HepG2 (cell line): ENCODE measurements around the gene FAM120B. TPM values are rescaled to one million over a fixed set of nuclear protein-coding genes. Genes with fewer than 3 reads are reported as not detected.

ENCODE experiments used
- ARID2 ChIP-seq: sonication (generic); formaldehyde crosslinking; IDR thresholded peaks from 2 replicates; pipeline ENCODE4 v1.8.1; 2022; ENCODE audit warnings: mild to moderate bottlenecking, missing genetic modification reagents, borderline replicate concordance
- FOXA1 ChIP-seq, 2 experiments: fragments of 450-650 bp in 1 of 2; sonication (generic) in 1 of 2; formaldehyde crosslinking in 1 of 2; IDR thresholded peaks; 2 replicates each; pipeline versions ENCODE4 v1.4.0 to v1.6.1; 2016 to 2020; ENCODE audit warnings: missing genetic modification reagents in 1 of 2
- HMG20A ChIP-seq: IDR thresholded peaks from 2 replicates; pipeline ENCODE4 v1.6.1; 2016; ENCODE audit warnings: borderline replicate concordance
- HOXA7 ChIP-seq: sonication (generic); formaldehyde crosslinking; IDR thresholded peaks from 2 replicates; pipeline ENCODE4 v1.8.1; 2022; ENCODE audit warnings: mild to moderate bottlenecking, missing genetic modification reagents, moderate library complexity
- KIAA2018 ChIP-seq: sonication (generic); formaldehyde crosslinking; IDR thresholded peaks from 2 replicates; pipeline ENCODE4 v1.5.0; 2020; ENCODE audit warnings: mild to moderate bottlenecking, missing genetic modification reagents, borderline replicate concordance
- MATR3 ChIP-seq: sonication (generic); formaldehyde crosslinking; IDR thresholded peaks from 2 replicates; pipeline ENCODE4 v1.4.0; 2020; ENCODE audit warnings: missing genetic modification reagents
- MLX ChIP-seq: IDR thresholded peaks from 2 replicates; pipeline ENCODE4 v1.6.1; 2016
- NR2F6 ChIP-seq, 2 experiments: IDR thresholded peaks; 2 replicates each; pipeline ENCODE4 v1.6.1; 2016; ENCODE audit warnings: antibody characterized with exemption in 1 of 2, mild to moderate bottlenecking in 1 of 2
- RBAK ChIP-seq: sonication (generic); formaldehyde crosslinking; IDR thresholded peaks from 2 replicates; pipeline ENCODE4 v1.5.1; 2020; ENCODE audit warnings: mild to moderate bottlenecking, missing genetic modification reagents
- TCF7 ChIP-seq: sonication (generic); IDR thresholded peaks from 2 replicates; pipeline ENCODE4 v1.6.1; 2016; ENCODE audit warnings: antibody characterized with exemption, low read depth
- ZBTB38 ChIP-seq: sonication (generic); formaldehyde crosslinking; IDR thresholded peaks from 2 replicates; pipeline ENCODE4 v1.5.1; 2020; ENCODE audit warnings: mild to moderate bottlenecking, missing genetic modification reagents
- ZNF232 ChIP-seq: sonication (generic); formaldehyde crosslinking; IDR thresholded peaks from 2 replicates; pipeline ENCODE4 v1.4.0; 2020; ENCODE audit warnings: missing genetic modification reagents, borderline replicate concordance
- ZNF337 ChIP-seq: sonication (generic); formaldehyde crosslinking; IDR thresholded peaks from 2 replicates; pipeline ENCODE4 v1.5.1; 2020; ENCODE audit warnings: missing genetic modification reagents, low read depth, mild to moderate bottlenecking, borderline replicate concordance
- ZNF780A ChIP-seq: sonication (generic); formaldehyde crosslinking; IDR thresholded peaks from 2 replicates; pipeline ENCODE4 v1.8.0; 2022; ENCODE audit warnings: mild to moderate bottlenecking, missing genetic modification reagents, moderate library complexity
- polyA plus RNA-seq, 8 experiments: library from polyadenylated mRNA; depleted of rRNA in 3 of 8; stranded (reverse) in 7 of 8; unstranded in 1 of 8; fragments of >200 nt; fragmentation: Illumina TruSeq in 4 of 8; extraction: Trizol in 4 of 8; gene quantifications; 2 replicates each; pipeline versions ENCODE4 v1.2.1 to v1.2.3, GENCODE V29; 2011 to 2016; ENCODE audit warnings: low read depth in 4 of 8, missing spikeins in 1 of 8, mixed read lengths in 1 of 8; ENCODE audit not compliant: insufficient read depth in 1 of 8
- total RNA-seq, 5 experiments: library from RNA; depleted of rRNA; stranded (reverse); fragments of >200 nt; fragmentation: Illumina TruSeq; extraction: Trizol; gene quantifications; 2 replicates each; pipeline ENCODE4 v1.2.3, GENCODE V29; 2016; ENCODE audit warnings: low read depth in 1 of 5
- TF ChIP-seq, protein P1 (sequence below): sonication (generic); formaldehyde crosslinking; IDR thresholded peaks from 2 replicates; pipeline ENCODE4 v1.5.1; 2020; ENCODE audit warnings: mild to moderate bottlenecking, moderate library complexity, missing genetic modification reagents
- TF ChIP-seq, protein P2 (sequence below): sonication (generic); formaldehyde crosslinking; IDR thresholded peaks from 2 replicates; pipeline ENCODE4 v1.5.0; 2020; ENCODE audit warnings: mild to moderate bottlenecking, missing genetic modification reagents, borderline replicate concordance

FAM120B gene
- total and polyA plus RNA-seq, 2 of the 13 experiments (the other 11 are each of a cell fraction or from before 2014, with no cell fraction given): 9.2 to 10.7 TPM

DNA sequence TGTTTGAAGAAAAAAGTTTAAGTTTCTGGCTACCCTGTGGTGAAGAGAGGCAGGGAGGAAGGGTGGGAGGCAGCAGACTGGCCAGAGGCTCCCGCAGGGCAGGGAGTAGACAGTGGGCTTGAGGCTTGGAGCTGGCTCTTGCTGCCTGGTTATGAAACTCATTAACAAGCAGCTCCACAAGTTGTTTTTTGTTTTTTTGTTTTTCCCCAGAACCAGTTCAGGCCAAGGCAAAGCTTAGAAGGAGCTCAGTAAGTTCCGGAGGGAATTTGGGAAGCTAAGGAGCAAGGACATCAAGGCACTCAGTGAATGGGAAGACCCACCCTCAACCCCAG lies 19.7 kb upstream of the FAM120B start (continued):
- no peak for TF ChIP-seq ZNF232 (CRISPR knock-in tag)
- no peak for TF ChIP-seq HOXA7
- TF ChIP-seq, protein P1, sequence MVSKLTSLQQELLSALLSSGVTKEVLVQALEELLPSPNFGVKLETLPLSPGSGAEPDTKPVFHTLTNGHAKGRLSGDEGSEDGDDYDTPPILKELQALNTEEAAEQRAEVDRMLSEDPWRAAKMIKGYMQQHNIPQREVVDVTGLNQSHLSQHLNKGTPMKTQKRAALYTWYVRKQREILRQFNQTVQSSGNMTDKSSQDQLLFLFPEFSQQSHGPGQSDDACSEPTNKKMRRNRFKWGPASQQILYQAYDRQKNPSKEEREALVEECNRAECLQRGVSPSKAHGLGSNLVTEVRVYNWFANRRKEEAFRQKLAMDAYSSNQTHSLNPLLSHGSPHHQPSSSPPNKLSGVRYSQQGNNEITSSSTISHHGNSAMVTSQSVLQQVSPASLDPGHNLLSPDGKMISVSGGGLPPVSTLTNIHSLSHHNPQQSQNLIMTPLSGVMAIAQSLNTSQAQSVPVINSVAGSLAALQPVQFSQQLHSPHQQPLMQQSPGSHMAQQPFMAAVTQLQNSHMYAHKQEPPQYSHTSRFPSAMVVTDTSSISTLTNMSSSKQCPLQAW (CRISPR knock-in tag): no peak
- TF ChIP-seq HMG20A: no peak
- TF ChIP-seq RBAK (CRISPR knock-in tag): no peak
- no peak for TF ChIP-seq ZNF780A (CRISPR knock-in tag)
- TF ChIP-seq FOXA1 (IDR thresholded peaks at IDR 0.05): no peak
- TF ChIP-seq FOXA1 (CRISPR knock-in tag; IDR thresholded peaks at IDR 0.05): no peak
- no peak for TF ChIP-seq ZNF337 (CRISPR knock-in tag)
- no peak for TF ChIP-seq ZBTB38 (CRISPR knock-in tag)
- no peak for TF ChIP-seq ARID2 (CRISPR knock-in tag)
- TF ChIP-seq TCF7: no peak
- TF ChIP-seq, protein P2, sequence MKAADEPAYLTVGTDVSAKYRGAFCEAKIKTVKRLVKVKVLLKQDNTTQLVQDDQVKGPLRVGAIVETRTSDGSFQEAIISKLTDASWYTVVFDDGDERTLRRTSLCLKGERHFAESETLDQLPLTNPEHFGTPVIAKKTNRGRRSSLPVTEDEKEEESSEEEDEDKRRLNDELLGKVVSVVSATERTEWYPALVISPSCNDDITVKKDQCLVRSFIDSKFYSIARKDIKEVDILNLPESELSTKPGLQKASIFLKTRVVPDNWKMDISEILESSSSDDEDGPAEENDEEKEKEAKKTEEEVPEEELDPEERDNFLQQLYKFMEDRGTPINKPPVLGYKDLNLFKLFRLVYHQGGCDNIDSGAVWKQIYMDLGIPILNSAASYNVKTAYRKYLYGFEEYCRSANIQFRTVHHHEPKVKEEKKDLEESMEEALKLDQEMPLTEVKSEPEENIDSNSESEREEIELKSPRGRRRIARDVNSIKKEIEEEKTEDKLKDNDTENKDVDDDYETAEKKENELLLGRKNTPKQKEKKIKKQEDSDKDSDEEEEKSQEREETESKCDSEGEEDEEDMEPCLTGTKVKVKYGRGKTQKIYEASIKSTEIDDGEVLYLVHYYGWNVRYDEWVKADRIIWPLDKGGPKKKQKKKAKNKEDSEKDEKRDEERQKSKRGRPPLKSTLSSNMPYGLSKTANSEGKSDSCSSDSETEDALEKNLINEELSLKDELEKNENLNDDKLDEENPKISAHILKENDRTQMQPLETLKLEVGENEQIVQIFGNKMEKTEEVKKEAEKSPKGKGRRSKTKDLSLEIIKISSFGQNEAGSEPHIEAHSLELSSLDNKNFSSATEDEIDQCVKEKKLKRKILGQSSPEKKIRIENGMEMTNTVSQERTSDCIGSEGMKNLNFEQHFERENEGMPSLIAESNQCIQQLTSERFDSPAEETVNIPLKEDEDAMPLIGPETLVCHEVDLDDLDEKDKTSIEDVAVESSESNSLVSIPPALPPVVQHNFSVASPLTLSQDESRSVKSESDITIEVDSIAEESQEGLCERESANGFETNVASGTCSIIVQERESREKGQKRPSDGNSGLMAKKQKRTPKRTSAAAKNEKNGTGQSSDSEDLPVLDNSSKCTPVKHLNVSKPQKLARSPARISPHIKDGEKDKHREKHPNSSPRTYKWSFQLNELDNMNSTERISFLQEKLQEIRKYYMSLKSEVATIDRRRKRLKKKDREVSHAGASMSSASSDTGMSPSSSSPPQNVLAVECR (CRISPR knock-in tag): no peak
- TF ChIP-seq MLX: no peak
- TF ChIP-seq NR2F6 (IDR thresholded peaks at IDR 0.05): no peak
- no peak for TF ChIP-seq NR2F6 (CRISPR knock-in tag; IDR thresholded peaks at IDR 0.05)
- no peak for TF ChIP-seq MATR3 (CRISPR knock-in tag)
- no peak for TF ChIP-seq KIAA2018
